Common myeloid progenitor, CD34-positive (primary cell): ENCODE data around the gene CISD3.
A peak's percentile ranks its signal among the peaks of the same experiment; 100 is the strongest.

Experiments
- CTCF ChIA-PET: fragments of 350-600 bp; sonication (Branson Sonifier 250); formaldehyde crosslinking; loops from one replicate; lab custom pipeline; 2021; ENCODE audit warnings: antibody characterized with exemption; lab: Charles Lee
- POLR2A ChIA-PET: fragments of 350-600 bp; sonication (Branson Sonifier 250); formaldehyde crosslinking; loops from one replicate; lab custom pipeline; 2021; ENCODE audit warnings: antibody characterized with exemption; lab: Charles Lee
- DNase-seq, 3 donors: peaks; one replicate each; pipeline versions ENCODE4 v3.0.0 to v3.0.0-alpha.2; 2013
- H3K27ac ChIP-seq, 2 experiments: 1 replicate in 1 of 2; 2 replicates in 1 of 2; pipeline ENCODE4 v1.7.0; 2013; ENCODE audit warnings: inconsistent platforms in 2 of 2, low read length in 2 of 2, mild to moderate bottlenecking in 2 of 2, low read depth in 1 of 2, moderate library complexity in 1 of 2; ENCODE audit not compliant: severe bottlenecking in 2 of 2, insufficient read depth in 1 of 2, poor library complexity in 1 of 2
- H3K27me3 ChIP-seq, 5 experiments: replicated peaks in 2 of 5; 1 replicate in 3 of 5; 2 replicates in 2 of 5; pipeline versions ENCODE4 v1.6.1 to v1.7.0; 2013; ENCODE audit warnings: low read length in 4 of 5, mild to moderate bottlenecking in 2 of 5, moderate library complexity in 2 of 5, inconsistent platforms in 1 of 5; ENCODE audit not compliant: insufficient read depth in 5 of 5, control insufficient read depth in 4 of 5
- H3K36me3 ChIP-seq, 4 experiments: 1 replicate in 2 of 4; 2 replicates in 2 of 4; pipeline versions ENCODE4 v1.6.1 to v1.7.0; 2013; ENCODE audit warnings: low read length in 3 of 4, control low read depth in 1 of 4, mild to moderate bottlenecking in 1 of 4; ENCODE audit not compliant: control insufficient read depth in 4 of 4, insufficient read depth in 4 of 4
- H3K4me1 ChIP-seq, 4 experiments: 1 replicate in 3 of 4; 2 replicates in 1 of 4; pipeline versions ENCODE4 v1.6.1 to v1.7.1; 2013; ENCODE audit warnings: low read length in 3 of 4, mild to moderate bottlenecking in 3 of 4, control low read depth in 1 of 4, inconsistent platforms in 1 of 4, moderate library complexity in 1 of 4; ENCODE audit not compliant: control insufficient read depth in 4 of 4, insufficient read depth in 4 of 4; ENCODE audit errors: control extremely low read depth in 1 of 4
- H3K4me3 ChIP-seq, 7 experiments: 1 replicate in 4 of 7; 2 replicates in 3 of 7; pipeline versions ENCODE4 v1.5.1 to v1.7.0; 2013; ENCODE audit warnings: mild to moderate bottlenecking in 7 of 7, low read length in 6 of 7, moderate library complexity in 6 of 7, inconsistent platforms in 2 of 7, low read depth in 2 of 7, control low read depth in 1 of 7; ENCODE audit not compliant: insufficient read depth in 4 of 7, control insufficient read depth in 1 of 7; ENCODE audit errors: extremely low read depth in 1 of 7
- H3K9me3 ChIP-seq, 5 experiments: 1 replicate in 4 of 5; 2 replicates in 1 of 5; pipeline versions ENCODE4 v1.6.1 to v1.7.1; 2013; ENCODE audit warnings: low read length in 4 of 5, mild to moderate bottlenecking in 2 of 5, inconsistent platforms in 1 of 5, low read depth in 1 of 5, moderate library complexity in 1 of 5; ENCODE audit not compliant: control insufficient read depth in 4 of 5, insufficient read depth in 2 of 5; ENCODE audit errors: control extremely low read depth in 1 of 5
- WGBS: methylation state at CpG from one replicate; pipeline ENCODE4 v1.1.5; 2013; ENCODE audit not compliant: insufficient coverage; 5-methylcytosine and 5-hydroxymethylcytosine counted together

Gene CISD3

DNA sequence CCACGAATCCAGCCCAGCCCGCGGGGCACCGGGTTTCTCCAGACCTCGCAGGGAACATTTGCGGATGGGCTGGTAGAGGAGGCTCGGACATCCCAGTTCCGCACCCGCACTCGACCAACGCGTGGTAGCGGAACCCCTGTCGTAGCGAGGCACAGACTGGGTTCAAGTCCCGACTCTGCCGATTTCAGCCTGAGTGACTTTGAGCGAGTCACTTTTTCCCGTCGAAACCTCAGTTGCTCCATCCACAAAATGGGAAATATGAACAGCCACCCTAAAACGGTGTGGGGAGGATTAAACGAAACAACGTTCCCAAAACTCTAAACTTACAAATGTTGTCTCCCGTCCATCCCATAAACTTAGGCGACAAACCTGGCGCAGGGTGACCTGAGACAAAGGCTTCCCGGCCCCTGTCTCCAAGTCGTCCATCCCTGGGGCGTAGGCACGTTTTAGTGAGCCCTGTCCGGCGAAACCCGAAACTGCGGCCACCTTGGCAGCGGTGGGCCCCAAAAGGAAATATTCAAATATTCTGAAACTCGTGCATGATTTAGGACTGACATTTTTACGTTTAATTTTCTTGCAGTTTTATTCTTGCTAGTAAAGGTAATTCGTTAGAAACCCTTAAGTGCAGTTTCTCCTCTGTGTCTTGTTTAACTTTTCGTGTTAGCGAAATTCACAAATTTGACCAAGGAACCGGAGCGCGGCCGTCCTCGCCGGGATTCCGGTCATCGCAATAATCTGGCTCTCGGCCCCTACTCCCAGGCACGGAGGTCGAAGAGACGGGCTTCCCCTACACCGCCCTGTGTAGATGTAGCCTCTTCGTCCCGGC, 27.0 kb upstream of the CISD3 start:
- H3K4me3 ChIP-seq, result peak overlapping the region; percentile 73 to 96 (median 86)
- no peaks in the 10 kb centered on the region for H3K27me3 ChIP-seq
- WGBS, result under 1% methylated on average over 48 of the region's 55 CpGs
- H3K9me3 ChIP-seq, result no peaks in the 10 kb centered on the region
- peaks cover 4 to 62% (median 48%) of the 10 kb centered on the region in 4 experiments for H3K4me1 ChIP-seq
- CTCF ChIA-PET, result no interaction called here
- peaks cover 0 to 8% (median 4%) of the 10 kb centered on the region in 4 experiments for H3K36me3 ChIP-seq
- no peak for DNase-seq
- H3K27ac ChIP-seq, result peak overlapping the region; percentile 33 to 86
- POLR2A ChIA-PET, result interaction anchor here (1.2 to 1.5 kb wide), 2 partner anchors 21 to 49 kb away, joined by 3 to 4 read pairs; partner anchors contain the start of gene PSMB3

DNA sequence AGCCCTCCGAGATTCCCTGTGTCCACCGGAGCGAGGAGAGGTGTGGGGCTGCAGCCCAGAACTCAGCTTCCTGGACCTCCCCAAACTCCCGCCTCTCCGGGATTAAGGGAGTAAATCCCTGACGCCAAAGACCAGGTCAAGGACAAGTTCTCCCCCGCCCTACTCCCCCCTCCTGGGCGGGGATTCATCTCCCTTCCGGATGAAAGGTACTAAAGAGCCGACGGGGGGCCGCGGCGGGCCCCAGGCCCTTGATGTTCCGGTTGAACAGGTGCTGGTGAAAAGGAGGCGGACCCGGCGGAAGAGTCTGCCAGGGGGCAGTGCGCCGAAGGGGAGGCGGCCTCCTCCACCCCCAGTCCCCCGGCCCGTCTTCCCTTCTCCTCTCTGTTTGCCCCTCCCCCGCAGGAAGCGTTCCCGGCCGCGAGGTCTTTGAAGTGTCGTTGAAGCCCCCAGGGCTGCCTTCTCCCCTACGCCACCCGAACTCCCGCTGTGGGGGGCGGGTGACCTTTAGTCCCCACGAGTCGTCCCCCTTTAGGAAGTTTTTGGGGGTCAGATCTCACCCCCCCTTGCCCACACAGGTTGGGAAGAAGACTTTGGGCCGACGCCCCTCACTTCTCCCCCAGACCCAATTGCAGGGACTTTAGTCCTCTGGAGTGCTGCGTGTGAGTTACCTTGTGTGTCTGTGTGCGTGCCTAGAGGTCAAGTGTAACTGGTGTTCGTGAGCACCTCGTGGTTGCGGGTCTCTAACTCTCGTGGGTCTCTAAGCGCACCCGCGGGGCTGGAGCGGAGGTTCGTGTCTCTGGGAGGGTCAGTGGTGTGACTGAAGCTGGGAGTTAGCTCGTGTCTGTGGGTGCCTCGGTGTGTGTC, 26.2 kb upstream of the CISD3 start:
- Histone ChIP-seq H3K36me3 (peaks cover 0 to 13% (median 8%) of the 10 kb centered on the region in 4 experiments), H3K27ac (peak overlapping the region; percentile 72 to 86), H3K9me3 (no peaks in the 10 kb centered on the region), H3K4me1 (peaks cover 4 to 63% (median 48%) of the 10 kb centered on the region in 4 experiments), H3K4me3 (peak overlapping the region; percentile 69 to 96 (median 86)), H3K27me3 (no peaks in the 10 kb centered on the region)
- WGBS, result 0% methylated on average over 23 of the region's 50 CpGs
- ChIA-PET CTCF (interaction anchor here (0.6 to 4.3 kb wide), 3 partner anchors 16 to 27 kb away, joined by 4 to 18 read pairs (median 16); no protein-coding TSS in a partner anchor), POLR2A (no interaction called here)
- DNase-seq, result peak; percentile 58 to 73 (median 66)

DNA sequence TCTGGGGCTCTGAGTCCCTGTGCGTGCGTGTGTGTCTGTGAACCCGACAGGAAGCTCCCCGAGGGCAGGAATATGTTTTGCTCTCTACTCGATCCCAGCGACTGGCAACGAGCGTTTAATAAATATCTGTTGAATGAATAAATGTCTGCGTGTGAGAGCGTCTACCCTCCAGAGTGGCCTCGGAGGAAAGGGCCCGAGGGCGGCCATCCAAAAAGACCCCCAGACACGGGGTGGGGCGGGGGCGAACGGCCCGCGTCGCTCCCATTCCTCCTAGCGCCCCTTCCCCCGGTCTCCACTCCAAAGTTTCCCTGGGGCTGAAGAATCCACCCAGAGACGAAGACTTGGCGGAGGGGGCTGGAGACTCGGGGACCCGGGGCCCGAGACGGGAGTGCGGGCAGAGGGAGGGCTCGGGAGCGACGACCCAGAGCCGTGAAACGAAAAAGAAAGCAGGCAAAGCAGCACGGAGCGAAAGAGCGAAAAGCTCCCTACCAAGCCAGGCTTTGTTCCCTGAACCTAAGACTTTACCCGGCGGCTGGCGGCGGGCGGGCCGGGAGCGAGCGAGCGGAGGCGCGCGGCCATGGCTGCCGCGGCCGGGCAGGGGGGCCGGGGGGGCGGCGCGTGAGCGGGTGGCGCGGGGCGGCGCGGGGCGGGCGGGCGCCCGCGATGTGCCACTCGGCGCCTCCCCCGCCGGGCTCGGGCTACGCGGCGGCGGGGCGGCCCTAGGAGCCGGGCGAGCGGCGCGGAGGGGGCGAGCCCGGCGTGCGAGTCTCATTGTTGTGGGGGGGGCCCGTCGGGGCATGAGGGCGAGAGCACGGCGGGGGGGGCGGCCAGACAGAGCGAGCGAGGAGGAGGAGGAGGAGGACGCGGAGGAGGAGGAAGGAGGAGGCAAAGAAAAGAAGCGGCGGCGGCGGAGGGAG, 25.3 kb upstream of the CISD3 start, which contains the start of gene MLLT6:
TSS of gene MLLT6 (plus strand) at position 668 of the 917 bp plus-strand sequence. CDS start 360 bp downstream, outside the sequence.
- under 1% methylated on average over 48 of the region's 100 CpGs for WGBS
- ChIA-PET POLR2A (interaction anchor here (0.6 to 0.7 kb wide), 2 partner anchors 19 kb away, joined by 3 to 5 read pairs; no protein-coding TSS in a partner anchor), CTCF (interaction anchor here (0.6 to 4.3 kb wide), 3 partner anchors 17 to 28 kb away, joined by 4 to 18 read pairs (median 16); no protein-coding TSS in a partner anchor)
- Histone ChIP-seq H3K4me1 (peaks cover 4 to 65% (median 48%) of the 10 kb centered on the region in 4 experiments), H3K27me3 (no peaks in the 10 kb centered on the region), H3K27ac (peak within 1 kb of the TSS; percentile 72 to 86), H3K9me3 (no peaks in the 10 kb centered on the region), H3K4me3 (peak within 1 kb of the TSS; percentile 69 to 96 (median 86)), H3K36me3 (peaks cover 0 to 22% (median 16%) of the 10 kb centered on the region in 4 experiments)
- peak; percentile 83 to 91 (median 89) for DNase-seq

DNA sequence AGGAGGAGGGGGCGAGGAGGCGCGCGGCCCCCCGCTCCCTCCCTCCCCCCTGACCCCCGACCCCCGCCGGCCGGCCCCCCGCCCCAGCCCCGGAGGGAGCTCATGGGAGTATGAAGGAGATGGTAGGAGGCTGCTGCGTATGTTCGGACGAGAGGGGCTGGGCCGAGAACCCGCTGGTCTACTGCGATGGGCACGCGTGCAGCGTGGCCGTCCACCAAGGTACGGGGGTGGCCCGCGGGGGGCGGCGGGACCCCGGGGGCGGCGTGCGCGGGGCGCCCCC, 24.7 kb upstream of the CISD3 start:
- Histone ChIP-seq H3K27ac (no peak overlapping the region), H3K9me3 (no peaks in the 10 kb centered on the region), H3K4me1 (peaks cover 4 to 68% (median 52%) of the 10 kb centered on the region in 4 experiments), H3K36me3 (peaks cover 0 to 23% (median 20%) of the 10 kb centered on the region in 4 experiments), H3K4me3 (peak overlapping the region; percentile 51 to 96 (median 86)), H3K27me3 (no peaks in the 10 kb centered on the region)
- DNase-seq, result no peak
- POLR2A ChIA-PET, result interaction anchor here (0.6 to 0.7 kb wide), 2 partner anchors 19 to 20 kb away, joined by 3 to 5 read pairs; no protein-coding TSS in a partner anchor
- CTCF ChIA-PET, result interaction anchor here (3.0 to 4.3 kb wide), 2 partner anchors 19 to 28 kb away, joined by 16 to 18 read pairs; no protein-coding TSS in a partner anchor
- 0% methylated on average over 5 of the region's 32 CpGs for WGBS

DNA sequence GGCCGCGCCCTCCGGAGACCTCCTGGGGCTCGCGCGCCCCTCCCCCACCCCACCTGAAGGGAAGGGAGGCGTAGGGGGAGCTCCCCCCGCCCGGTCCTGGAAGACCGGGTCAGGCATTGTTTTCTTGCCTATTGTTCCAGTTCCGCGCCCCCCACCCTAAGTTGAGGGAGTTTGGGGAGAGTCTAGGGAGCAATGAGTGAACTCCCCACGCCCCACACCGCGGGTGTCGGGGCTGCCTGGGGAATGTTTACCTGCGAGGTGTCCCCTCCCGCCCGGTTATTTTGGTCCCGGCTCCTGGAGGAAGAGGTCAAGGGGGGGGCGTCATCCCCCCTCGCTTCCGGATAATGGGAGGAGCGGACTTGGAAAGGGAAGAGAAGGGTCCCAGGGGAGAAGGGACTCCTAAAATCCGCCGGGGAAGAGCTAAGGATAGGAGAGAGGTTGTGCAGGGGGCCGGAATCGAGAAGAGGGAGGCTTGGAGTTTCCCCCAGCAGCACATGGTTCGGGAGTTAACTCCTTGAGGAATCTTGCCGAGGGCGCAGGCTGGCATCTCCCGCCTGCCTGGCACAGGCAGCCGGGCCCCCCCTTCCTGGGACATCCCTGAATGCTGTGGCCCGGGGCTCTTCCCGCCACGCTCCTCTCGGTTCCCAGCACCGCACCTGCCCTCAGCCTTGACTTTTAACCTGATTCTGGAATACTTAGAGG, 24.2 kb upstream of the CISD3 start:
- no peak for DNase-seq
- Histone ChIP-seq H3K27me3 (no peaks in the 10 kb centered on the region), H3K4me3 (peak overlapping the region; percentile 51 to 96 (median 86)), H3K9me3 (no peaks in the 10 kb centered on the region), H3K36me3 (peaks cover 0 to 24% (median 23%) of the 10 kb centered on the region in 4 experiments), H3K27ac (peak overlapping the region in 1 of 2 experiments; percentile 70), H3K4me1 (peaks cover 3 to 70% (median 55%) of the 10 kb centered on the region in 4 experiments)
- POLR2A ChIA-PET, result interaction anchor here (1.5 kb wide), 1 partner anchor 18 kb away, joined by 7 read pairs; no protein-coding TSS in a partner anchor
- CTCF ChIA-PET, result interaction anchor here (1.0 to 4.3 kb wide), 3 partner anchors 18 to 29 kb away, joined by 5 to 18 read pairs (median 16); no protein-coding TSS in a partner anchor
- WGBS, result 0% methylated on average over 22 of the region's 38 CpGs
